PC-9 (cell line): ENCODE data around the gene AOAH. TPM values are rescaled to one million over a fixed set of nuclear protein-coding genes. Genes with fewer than 3 reads are reported as not detected.

Source experiments
- BruUV-seq: library from RNA; stranded (reverse); fragments of 400-500 nt; replicated peaks from 2 replicates; lab custom pipeline; 2021; lab: Mats Ljungman, UMichigan
- CTCF ChIA-PET: fragments of 300-600 bp; sonication (Branson Sonifier 250); formaldehyde crosslinking; loops from one replicate; lab custom pipeline; 2022; ENCODE audit warnings: antibody characterized with exemption; lab: Charles Lee
- POLR2A ChIA-PET: fragments of 300-600 bp; sonication (Branson Sonifier 250); formaldehyde crosslinking; loops from one replicate; lab custom pipeline; 2022; ENCODE audit warnings: antibody characterized with exemption; ENCODE audit not compliant: unreplicated experiment; lab: Charles Lee
- DNase-seq, 2 experiments: peaks; one replicate each; pipeline versions ENCODE4 v3.0.0 to v3.0.0-alpha.2; 2015 to 2022; ENCODE audit warnings: mixed read lengths in 1 of 2
- H2AFZ ChIP-seq: fragments of 200-600 bp; sonication (generic); 2 replicates; pipeline ENCODE4 v1.8.1; 2017; ENCODE audit warnings: antibody characterized with exemption
- H3F3A ChIP-seq: fragments of 200-600 bp; sonication (generic); 2 replicates; pipeline ENCODE4 v1.8.1; 2017; ENCODE audit warnings: antibody characterized with exemption, mild to moderate bottlenecking, low read depth; ENCODE audit not compliant: insufficient read depth
- H3K27ac ChIP-seq: fragments of 200-600 bp; sonication (generic); 2 replicates; pipeline ENCODE4 v1.6.1; 2016; ENCODE audit warnings: mixed run types
- H3K27me3 ChIP-seq: fragments of 200-600 bp; sonication (generic); 2 replicates; pipeline ENCODE4 v1.6.1; 2016; ENCODE audit warnings: low read depth, mixed run types; ENCODE audit not compliant: insufficient read depth
- H3K36me3 ChIP-seq: fragments of 200-600 bp; sonication (generic); 2 replicates; pipeline ENCODE4 v1.6.1; 2016; ENCODE audit warnings: low read depth, mixed run types
- H3K4me1 ChIP-seq: fragments of 200-600 bp; sonication (generic); replicated peaks from 2 replicates; pipeline ENCODE4 v1.6.1; 2016; ENCODE audit warnings: mixed run types; ENCODE audit not compliant: insufficient read depth
- H3K4me2 ChIP-seq: fragments of 200-600 bp; sonication (generic); 2 replicates; pipeline ENCODE4 v1.6.1; 2017; ENCODE audit warnings: mixed run types
- H3K4me3 ChIP-seq: fragments of 200-600 bp; sonication (generic); 2 replicates; pipeline ENCODE4 v1.6.1; 2016; ENCODE audit warnings: mixed run types
- H3K79me2 ChIP-seq: fragments of 200-600 bp; sonication (generic); 2 replicates; pipeline ENCODE4 v1.6.1; 2017; ENCODE audit warnings: low read depth, mixed run types
- H3K9me2 ChIP-seq: fragments of 200-600 bp; sonication (generic); 2 replicates; pipeline ENCODE4 v1.8.1; 2017; ENCODE audit warnings: mild to moderate bottlenecking; ENCODE audit not compliant: insufficient read depth
- H3K9me3 ChIP-seq: fragments of 200-600 bp; sonication (generic); 2 replicates; pipeline ENCODE4 v1.8.1; 2016; ENCODE audit warnings: low read depth; ENCODE audit not compliant: insufficient read depth
- H4K20me1 ChIP-seq: fragments of 200-600 bp; sonication (generic); 2 replicates; pipeline ENCODE4 v1.8.1; 2017; ENCODE audit not compliant: insufficient read depth
- CTCF ChIP-seq: fragments of 200-600 bp; sonication (generic); conservative IDR thresholded peaks from 2 replicates; pipeline ENCODE4 v1.6.1; 2017; ENCODE audit warnings: mixed run types, antibody characterized with exemption, mild to moderate bottlenecking, moderate library complexity
- EZH2 ChIP-seq: fragments of 200-600 bp; sonication (generic); IDR thresholded peaks from 2 replicates; pipeline ENCODE4 v1.8.0; 2017; ENCODE audit warnings: antibody characterized with exemption, low read depth
- intact Hi-C: fragments of 100-400 bp; cut with micrococcal nuclease; formaldehyde crosslinking; loops from one replicate; pipeline ENCODE4 v1.10.0; 2022; ENCODE audit not compliant: unreplicated experiment
- total RNA-seq: library from RNA; stranded (reverse); gene quantifications from 2 replicates; pipeline ENCODE4 v1.2.3, GENCODE V29; 2021

AOAH gene
- total RNA-seq, 1 experiment from 2014 or later: not detected

DNA sequence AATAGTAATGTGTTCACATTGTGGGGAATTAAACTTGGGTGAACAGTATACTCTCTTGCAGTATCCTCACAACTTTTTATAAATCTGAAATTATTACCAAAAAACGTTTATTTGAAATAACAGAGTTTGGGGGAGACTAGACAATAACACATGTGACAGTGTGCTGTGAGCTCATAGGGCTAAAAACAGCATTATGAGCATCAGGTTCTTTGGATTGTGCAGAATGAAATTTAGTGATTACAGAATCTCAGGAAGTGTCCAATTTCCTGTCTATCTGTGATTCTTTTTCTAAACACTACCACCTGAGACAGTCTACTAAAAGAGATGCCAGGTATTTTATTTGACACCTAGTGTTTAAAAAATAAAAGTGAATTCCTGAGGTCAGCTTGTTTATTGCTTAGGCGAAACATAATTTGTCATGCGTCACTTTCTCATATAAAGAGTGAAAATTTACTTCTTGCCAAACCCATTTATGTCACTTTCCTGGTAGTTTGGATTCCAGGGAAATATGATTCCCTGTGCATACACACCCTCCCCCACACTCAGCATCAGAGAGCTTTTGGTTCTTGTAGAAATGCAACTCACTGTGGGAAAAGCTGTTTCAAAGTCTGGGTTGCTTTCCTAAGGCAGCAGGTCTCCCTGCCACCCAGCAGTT, 71.2 kb downstream of the AOAH start:
- intact Hi-C loops: no loop called here
- Histone ChIP-seq H3K27ac (no peak overlapping the region), H3K9me3 (no peaks in the 10 kb centered on the region), H3K36me3 (no peaks in the 10 kb centered on the region), H3K4me2 (no peak overlapping the region), H3K4me1 (no peaks in the 10 kb centered on the region), H3K79me2 (no peaks in the 10 kb centered on the region), H2AFZ (no peak overlapping the region), H3K27me3 (peaks cover 72% of the 10 kb centered on the region), H4K20me1 (no peaks in the 10 kb centered on the region; the same call in 1 of the 2 replicates), H3F3A (no peaks in the 10 kb centered on the region), H3K4me3 (no peak overlapping the region), H3K9me2 (no peaks in the 10 kb centered on the region)
- ChIA-PET POLR2A (interaction anchor here (0.6 to 0.7 kb wide), 2 partner anchors 34 to 355 kb away, joined by 3 to 9 read pairs; no protein-coding TSS in a partner anchor), CTCF (no interaction called here)
- no TSS peak for BruUV-seq
- DNase-seq: no peak
- no peak for TF ChIP-seq EZH2
- no peak for TF ChIP-seq CTCF

DNA sequence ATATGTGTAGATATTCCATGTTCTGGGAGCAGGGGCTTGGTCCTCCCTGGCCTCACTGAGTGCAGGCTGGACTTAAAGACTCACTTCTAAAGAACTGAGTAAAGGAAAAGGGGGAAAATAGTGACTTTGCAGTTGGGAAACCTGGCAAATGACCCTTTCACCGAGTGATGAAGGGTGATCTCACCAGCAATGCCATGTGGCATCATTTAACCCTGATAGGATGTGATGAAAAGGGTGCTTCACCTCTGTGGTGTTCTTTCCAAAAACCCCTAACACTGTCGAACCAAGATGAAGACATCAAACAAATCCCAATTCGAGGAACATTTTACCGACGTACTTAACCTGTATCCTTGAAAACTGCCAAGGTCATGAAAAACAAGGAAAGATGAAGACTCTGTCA, 71.9 kb downstream of the AOAH start:
- ChIA-PET POLR2A (no interaction called here), CTCF (no interaction called here)
- H3K4me3 ChIP-seq: no peak overlapping the region
- H3F3A ChIP-seq: no peaks in the 10 kb centered on the region
- no TSS peak for BruUV-seq
- no peaks in the 10 kb centered on the region for H3K79me2 ChIP-seq
- no peaks in the 10 kb centered on the region for H3K4me1 ChIP-seq
- TF ChIP-seq EZH2: no peak
- no peak for TF ChIP-seq CTCF
- no peak overlapping the region for H3K4me2 ChIP-seq
- no peaks in the 10 kb centered on the region for H4K20me1 ChIP-seq
- intact Hi-C loops: no loop called here
- no peaks in the 10 kb centered on the region for H3K9me3 ChIP-seq
- H3K9me2 ChIP-seq: no peaks in the 10 kb centered on the region
- H2AFZ ChIP-seq: no peak overlapping the region
- no peak for DNase-seq
- no peaks in the 10 kb centered on the region for H3K36me3 ChIP-seq
- no peak overlapping the region for H3K27ac ChIP-seq
- peaks cover 72% of the 10 kb centered on the region for H3K27me3 ChIP-seq

- Histone ChIP-seq H2AFZ (no peak overlapping the region), H3K27me3 (peaks cover 75% of the 10 kb centered on the region), H3K9me2 (no peaks in the 10 kb centered on the region), H3K4me1 (no peaks in the 10 kb centered on the region), H3K27ac (no peak overlapping the region), H3K79me2 (no peaks in the 10 kb centered on the region), H3K4me3 (no peak overlapping the region), H3K4me2 (no peak overlapping the region), H3F3A (no peaks in the 10 kb centered on the region), H3K9me3 (no peaks in the 10 kb centered on the region), H3K36me3 (no peaks in the 10 kb centered on the region), H4K20me1 (no peaks in the 10 kb centered on the region)
- DNase-seq: no peak
- ChIA-PET CTCF (no interaction called here), POLR2A (no interaction called here)
- no peak for TF ChIP-seq EZH2
- TF ChIP-seq CTCF: no peak
- intact Hi-C loops: no loop called here
- BruUV-seq: no TSS peak
Observed at GRCh38 chr7:36651404-36651803, 72.9 kb downstream of the AOAH start.
